NCI-H524 (cell line): Measurements from ENCODE around the gene QRICH1.
A peak's percentile ranks its signal among the peaks of the same experiment; 100 is the strongest.

ENCODE experiments used
- DNase-seq, 2 experiments: peaks; one replicate each; lab custom pipeline; 2025; lab: John Stamatoyannopoulos, UW

Gene QRICH1

DNA sequence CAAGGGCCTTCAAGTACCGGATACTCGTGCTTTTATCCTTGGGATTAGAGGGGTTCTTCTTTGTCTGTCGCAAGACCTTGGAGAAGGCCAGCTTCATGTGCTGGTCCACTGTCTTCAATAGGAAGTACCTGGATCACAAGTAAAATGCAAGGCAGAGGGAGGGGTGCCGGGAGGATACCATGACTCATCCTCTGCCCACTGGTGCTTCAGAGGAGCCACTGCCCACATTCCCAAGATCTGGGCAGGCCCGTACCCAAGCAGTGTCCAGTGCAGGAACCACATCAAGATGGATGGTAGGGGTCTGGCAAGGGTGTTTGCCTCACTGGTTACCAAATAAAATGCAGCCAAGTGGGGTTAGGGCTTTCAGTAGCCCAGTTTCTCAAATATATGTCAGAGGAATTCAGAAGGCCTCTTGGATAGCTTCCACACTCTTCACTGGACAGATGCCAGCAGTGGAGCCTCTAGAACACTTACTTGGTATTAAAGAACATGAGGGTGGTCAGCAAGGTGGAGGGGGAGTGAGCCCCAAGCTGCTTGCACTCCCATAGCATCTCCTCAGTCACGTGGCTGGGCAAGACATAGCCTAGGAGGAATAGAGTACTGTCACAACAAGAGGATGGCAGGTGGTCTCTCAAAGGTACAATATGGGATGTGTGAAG, 61.1 kb downstream of the QRICH1 start:
- no peak for DNase-seq

GRCh38 chr3:49030321-49030720, 63.5 kb downstream of the QRICH1 start:
- DNase-seq: no peak

- no peak for DNase-seq
Observed at GRCh38 chr3:49029563-49029884, 64.3 kb downstream of the QRICH1 start.

DNA sequence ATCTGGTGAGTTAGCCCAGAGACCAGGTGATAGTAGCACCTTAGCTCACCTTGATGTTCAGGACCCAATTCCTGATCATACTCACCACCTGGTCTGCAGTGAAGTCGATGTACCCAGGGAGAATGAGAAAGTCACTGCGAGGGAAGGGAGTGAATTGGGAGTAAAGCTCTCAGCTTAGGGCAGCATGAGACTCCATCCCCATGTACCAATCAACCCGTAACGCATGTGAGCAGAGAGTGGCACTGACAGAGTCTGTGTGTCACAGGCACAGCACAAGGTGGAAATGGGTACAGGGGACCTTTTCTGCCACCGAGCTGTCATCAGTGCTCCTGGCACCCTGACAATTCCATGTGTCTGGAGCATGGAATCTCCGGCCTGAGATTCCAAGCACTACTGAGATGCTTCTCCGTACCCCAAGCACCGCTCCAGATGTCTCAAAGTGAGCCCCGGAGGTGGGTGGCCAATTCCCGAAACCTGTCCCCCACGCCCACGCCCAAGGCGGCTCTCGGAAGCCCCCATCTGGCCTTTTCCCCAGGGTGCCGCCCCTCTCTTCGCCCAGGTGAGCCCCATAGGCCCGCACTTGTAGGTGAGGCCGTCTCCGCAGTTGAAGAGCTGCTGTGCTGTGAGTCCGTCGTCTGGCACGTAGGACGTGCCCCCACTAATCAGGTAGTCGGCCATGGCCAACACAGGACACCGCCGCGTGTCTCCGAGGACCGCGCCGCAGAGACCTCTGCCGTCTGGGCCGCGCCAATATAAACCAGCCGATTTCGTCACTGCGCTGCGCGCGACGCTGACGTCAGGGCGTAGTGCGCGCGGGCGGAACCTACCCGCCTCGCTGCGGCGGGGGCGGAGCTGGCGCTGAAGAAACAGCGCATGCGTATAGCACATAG, 65.0 kb downstream of the QRICH1 start, which contains the start of gene IMPDH2:
Gene IMPDH2, minus strand, starts transcription at position 726 of the 890 bp plus-strand sequence. Its CDS starts 48 bp downstream, at position 678.
- DNase-seq: peak; percentile 61 to 92

GRCh38 chr3:49028298-49028672, 65.6 kb downstream of the QRICH1 start:
- DNase-seq: no peak

DNA sequence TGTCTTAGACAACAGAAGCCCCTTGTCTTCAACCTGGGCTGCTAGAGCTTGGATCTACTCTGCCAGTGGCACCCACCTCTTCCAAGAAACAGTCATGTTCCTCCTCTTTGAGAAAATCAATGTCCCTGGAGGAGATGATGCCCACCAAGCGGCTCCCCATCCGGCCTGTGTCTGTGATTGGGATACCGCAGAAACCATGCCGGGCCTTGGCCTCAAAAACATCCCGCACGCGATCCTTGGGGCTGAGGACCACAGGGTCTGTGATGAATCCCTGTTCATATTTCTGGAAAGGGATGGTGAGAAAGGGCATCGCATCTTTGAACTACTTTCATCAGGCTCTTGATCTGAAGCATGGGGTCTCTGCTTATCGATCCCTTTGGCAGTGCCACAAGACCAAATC, 66.2 kb downstream of the QRICH1 start:
- DNase-seq: no peak

GRCh38 chr3:49026536-49026935, 67.3 kb downstream of the QRICH1 start:
- no peak for DNase-seq

DNA sequence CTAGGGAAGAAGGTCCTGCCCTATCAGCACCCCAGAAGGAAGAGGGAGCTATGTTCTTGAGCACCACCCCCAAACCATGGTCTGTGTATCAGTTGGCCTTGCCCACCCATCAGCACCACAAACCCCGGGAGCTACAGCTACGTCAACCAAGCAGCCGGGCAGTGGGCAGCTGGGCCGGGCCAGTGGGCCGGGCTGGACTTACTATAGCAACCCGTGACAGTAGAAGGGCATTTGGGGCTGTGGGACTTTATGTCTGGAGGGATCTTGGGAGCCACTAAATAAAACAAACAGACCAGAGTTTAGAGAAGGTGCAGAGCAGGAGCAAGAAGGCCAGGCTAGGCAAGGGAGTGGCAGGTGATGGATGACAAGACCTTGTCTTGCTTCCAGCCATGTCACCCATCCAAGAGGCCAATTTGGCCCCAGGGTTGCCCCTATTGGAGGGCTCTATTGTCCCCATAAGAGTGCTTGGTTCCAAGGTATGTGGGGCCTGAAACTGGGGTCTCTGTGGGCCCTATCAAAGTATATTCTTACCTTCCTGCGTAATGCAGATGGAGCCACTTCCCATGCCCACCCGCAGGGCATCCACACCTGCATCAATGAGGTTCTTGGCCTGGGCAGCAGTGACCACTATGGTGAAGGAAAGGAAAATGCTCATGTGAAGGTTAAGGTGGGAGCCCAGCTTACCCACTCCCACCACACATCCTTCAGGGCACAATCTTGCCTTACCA, 67.9 kb downstream of the QRICH1 start:
- DNase-seq: no peak

DNA sequence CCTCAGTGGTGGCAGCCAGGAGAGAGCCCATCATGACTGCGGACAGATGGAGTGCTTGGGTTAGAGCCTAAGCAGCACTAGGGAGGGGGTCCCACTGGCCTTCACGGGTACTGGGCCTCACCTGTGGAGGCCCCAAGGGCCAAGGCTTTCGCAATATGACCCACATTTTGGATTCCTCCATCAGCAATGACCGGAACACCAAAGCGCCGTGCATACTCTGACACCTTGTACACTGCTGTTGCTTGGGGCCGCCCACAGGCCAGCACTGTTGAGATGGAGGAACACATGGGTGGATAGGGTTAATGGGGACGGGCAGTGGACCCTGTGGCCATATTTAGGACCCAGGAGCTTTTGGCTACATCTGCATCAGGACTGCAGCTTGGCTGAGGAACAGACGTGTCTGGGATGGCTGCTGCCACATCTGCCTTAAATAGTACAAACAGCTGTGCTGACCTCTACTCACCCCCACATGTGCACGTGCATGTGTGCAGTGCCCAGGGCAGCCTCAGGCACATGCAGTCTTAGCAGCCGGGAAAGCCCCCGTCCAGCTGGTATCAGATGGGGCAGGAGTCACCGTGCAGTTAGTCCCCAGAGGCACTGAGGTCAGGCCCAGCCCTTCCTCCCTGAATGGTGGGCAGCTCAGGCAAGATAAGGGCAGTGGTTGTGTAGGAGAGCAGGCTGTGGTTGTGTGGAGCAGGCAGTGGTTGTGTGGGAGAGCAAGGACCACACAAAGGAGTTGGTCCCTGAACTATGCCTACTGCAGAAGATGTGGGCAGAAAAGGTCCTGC, 68.7 kb downstream of the QRICH1 start:
- no peak for DNase-seq

- no peak for DNase-seq
Observed at GRCh38 chr3:49024449-49024848, 69.4 kb downstream of the QRICH1 start.

DNA sequence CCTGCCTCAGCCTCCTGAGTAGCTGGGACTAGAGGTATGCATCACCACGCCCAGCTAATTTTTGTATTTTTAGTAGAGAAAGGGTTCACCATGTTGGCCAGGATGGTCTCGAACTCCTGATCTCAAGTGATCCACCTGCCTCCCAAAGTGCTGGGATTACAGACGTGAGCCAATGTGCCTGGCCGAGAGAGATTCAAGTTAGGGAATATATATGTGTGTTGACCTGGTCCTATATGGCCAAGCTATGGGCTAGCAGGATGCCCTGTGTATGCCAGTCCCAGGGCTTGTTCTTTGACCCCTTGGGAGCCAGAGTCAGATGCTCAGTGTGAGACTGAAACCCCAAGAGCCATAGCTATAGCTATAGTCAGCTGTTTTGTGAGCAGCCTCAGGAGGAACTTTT, 70.1 kb downstream of the QRICH1 start:
- no peak for DNase-seq

- DNase-seq: no peak
Observed at GRCh38 chr3:49022688-49023171, 71.1 kb downstream of the QRICH1 start.

GRCh38 chr3:49021813-49022687, 71.8 kb downstream of the QRICH1 start, which contains the start of gene NDUFAF3:
TSS of gene NDUFAF3 (plus strand) at chr3:49022121. CDS start at chr3:49022145, 24 bp downstream.
- DNase-seq: peak; percentile 92 to 98

- peak; percentile 95 to 98 for DNase-seq
Observed at GRCh38 chr3:49021213-49021812, 72.6 kb downstream of the QRICH1 start.

DNA sequence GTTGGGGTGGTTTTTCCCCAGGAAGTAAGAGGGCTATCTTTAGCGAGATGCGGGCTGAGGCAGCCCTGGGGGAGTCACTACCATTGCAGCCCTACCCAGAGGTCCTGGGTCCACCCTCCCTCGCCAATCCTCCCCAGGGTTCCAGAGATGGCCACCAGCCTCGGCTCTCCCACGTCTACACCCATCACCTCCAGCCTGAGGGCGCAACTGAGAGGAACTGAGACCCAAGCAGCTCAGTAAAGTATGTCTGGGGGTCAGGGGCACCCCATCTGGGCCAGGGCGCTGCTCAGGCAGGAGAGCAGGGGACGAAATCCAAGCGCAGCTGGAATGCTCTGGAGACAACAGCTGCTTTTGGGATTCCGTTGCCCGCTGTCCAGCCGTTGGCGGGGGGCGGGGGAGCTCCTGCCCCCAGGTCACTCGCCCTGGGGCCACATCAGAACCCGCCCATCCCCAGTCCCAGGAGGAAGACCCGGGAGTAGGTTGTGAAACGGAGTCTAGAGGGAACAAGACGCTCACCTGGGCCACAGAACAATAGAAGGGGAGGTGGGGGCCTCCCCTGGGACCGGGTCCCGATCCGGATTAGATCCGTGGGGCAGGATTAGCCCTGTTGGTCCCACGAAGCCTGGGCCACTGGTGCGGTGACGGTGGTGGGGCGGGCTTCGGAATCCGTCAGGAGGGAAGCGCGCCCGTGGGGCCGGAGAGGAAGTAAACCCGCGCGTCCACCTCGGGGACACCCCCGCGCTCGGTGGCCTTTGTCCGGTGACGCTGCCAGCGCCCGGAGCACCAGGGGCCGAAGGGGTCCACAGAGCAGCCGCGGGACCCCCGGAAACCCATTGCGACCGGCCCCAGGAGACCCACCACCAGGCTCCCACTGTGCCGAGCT, 73.3 kb downstream of the QRICH1 start:
- peak in 1 of 2 experiments; percentile 38 for DNase-seq

DNA sequence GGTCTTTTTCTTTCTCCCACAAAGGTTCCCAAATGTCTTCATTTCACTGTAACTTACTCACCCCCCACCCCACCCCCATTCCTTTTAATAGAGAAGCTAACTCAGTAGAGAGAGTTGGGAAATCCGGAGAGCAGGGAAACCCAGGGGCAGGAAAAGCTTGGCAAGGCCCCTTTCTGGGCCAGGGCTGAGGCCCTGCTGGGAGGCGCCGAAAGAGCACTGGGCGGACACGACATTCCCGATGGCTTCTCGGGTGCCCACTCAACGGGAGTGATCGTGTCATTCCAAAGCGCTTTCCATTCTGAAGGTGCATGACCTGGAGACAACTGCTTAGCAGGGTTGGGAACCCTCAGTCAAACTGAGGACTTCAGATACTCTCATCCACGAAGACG, 73.9 kb downstream of the QRICH1 start:
- no peak for DNase-seq

DNA sequence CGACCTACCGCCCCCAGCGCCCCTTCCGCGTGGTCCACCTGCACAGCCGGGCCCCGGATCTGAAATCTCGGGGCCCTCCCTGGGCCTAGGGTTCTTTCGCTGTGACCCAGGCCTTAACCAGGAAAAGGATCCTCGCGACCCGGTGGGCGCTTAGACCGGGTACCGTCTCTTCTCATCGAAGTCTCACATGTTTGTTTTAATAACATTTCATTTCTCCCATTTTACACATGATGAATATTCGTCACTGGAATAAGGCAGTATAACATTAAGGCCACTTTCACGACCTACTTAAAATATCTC, 75.2 kb downstream of the QRICH1 start:
- DNase-seq: no peak

DNA sequence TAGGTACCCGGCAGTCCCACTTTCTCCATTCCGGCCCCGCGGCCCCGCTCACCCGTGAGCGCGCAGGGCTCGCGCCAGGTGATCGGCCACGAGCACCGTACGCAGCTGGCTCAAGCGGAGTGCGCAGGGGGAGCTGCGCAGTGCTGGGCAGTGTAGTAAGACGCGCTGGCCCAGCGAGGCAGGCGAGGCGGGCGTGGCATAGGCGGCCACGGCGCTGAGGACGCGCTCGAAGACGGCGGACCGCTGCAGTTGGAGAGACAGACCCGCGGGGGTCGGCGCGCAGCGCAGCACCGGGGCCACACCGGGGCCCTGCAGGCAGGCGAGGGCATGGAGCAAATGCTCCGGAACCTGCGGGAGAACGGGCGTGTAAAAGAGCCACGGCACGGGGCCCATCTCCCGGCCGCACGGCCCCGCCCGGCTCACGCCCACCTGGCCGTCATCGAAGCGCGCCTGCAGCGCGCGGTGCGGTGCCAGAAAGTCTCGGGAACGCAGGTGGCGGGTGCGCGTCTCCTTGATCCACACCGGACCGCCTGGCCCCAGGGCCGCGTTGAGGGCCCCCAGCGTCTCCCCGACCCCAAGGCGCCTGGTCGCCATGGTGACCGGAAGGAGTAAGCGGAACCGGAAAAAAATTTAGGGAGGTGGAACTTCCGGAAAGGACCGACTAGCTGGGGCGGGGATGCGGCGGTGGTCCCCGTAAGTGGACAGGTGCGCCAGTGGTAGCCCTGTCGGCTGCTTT, 75.7 kb downstream of the QRICH1 start, which contains the start of gene DALRD3:
Gene DALRD3, minus strand, starts transcription at position 610 of the 736 bp plus-strand sequence. Its CDS starts 16 bp downstream, at position 594.
- peak; percentile 67 to 82 for DNase-seq
